ENCODE data around the gene DNAH5. TPM values are rescaled to one million over a fixed set of nuclear protein-coding genes. Genes with fewer than 3 reads are reported as not detected.

DNAH5 gene
- total and polyA plus RNA-seq, 8 donors, result 0.50 to 12.5 (median 1.1) TPM; not detected in 1

DNA sequence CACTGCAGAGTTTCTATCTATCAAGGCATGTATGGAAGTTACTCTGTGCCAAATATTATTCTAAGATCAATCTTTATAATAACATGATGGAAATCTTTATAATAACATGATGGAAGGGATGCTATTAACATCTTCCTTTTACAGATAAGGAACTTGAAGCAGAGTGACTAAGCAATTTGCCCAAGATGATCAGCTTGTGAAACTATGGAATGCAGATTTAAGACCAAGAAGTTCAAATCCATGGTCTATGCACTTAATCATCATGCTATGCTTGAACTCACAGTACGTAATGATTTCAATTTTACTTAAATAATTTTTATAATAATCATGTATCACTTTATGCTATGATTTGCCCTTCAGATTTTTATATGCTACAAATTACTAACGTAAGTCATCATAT, 123.1 kb downstream of the DNAH5 start:
- intact Hi-C loops (cut with DNase I; ENCODE audit: low total_unique reads), result no loop called here
- Histone ChIP-seq H3K4me1 (no peaks in the 10 kb centered on the region), H3K36me3 (no peaks in the 10 kb centered on the region), H3K9me3 (no peaks in the 10 kb centered on the region), H3K4me3 (no peak overlapping the region), H3K27me3 (no peaks in the 10 kb centered on the region), H3K27ac (no peak overlapping the region)
- no peak for DNase-seq
- 86 to 96% (median 92%) methylated on average over 2 of the region's 2 CpGs for WGBS, 5 donors
- TF ChIP-seq EP300 (IDR thresholded peaks at IDR 0.05), result no peak
- TF ChIP-seq, protein P1, sequence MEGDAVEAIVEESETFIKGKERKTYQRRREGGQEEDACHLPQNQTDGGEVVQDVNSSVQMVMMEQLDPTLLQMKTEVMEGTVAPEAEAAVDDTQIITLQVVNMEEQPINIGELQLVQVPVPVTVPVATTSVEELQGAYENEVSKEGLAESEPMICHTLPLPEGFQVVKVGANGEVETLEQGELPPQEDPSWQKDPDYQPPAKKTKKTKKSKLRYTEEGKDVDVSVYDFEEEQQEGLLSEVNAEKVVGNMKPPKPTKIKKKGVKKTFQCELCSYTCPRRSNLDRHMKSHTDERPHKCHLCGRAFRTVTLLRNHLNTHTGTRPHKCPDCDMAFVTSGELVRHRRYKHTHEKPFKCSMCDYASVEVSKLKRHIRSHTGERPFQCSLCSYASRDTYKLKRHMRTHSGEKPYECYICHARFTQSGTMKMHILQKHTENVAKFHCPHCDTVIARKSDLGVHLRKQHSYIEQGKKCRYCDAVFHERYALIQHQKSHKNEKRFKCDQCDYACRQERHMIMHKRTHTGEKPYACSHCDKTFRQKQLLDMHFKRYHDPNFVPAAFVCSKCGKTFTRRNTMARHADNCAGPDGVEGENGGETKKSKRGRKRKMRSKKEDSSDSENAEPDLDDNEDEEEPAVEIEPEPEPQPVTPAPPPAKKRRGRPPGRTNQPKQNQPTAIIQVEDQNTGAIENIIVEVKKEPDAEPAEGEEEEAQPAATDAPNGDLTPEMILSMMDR (IDR thresholded peaks at IDR 0.05), result no peak
- TF ChIP-seq POLR2AphosphoS5 (IDR thresholded peaks at IDR 0.05), result no peak
- no peak for TF ChIP-seq POLR2A (IDR thresholded peaks at IDR 0.05)

DNA sequence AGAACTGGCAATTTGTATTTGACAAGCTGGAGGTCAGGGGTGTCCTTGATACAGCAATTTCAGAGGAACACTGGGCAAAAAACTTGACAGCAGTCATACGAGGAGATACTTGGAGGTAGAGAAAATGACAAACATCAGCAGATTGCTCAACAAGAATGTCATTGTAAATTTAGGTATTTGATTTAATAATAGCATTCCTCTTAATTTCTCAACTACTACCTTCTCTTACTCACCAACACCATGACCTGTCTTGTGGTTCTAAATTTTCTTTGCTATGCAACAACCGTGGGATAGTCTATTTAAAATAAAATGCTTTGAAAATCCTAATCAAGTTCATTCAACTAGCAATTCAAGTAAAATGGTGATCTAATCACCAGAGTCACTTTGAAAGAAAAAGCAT, 128.4 kb downstream of the DNAH5 start:
- Histone ChIP-seq H3K27ac (no peak overlapping the region), H3K4me3 (no peak overlapping the region), H3K36me3 (no peaks in the 10 kb centered on the region), H3K27me3 (no peaks in the 10 kb centered on the region), H3K9me3 (no peaks in the 10 kb centered on the region), H3K4me1 (no peaks in the 10 kb centered on the region)
- intact Hi-C loops (cut with DNase I; ENCODE audit: low total_unique reads), result no loop called here
- TF ChIP-seq POLR2AphosphoS5 (IDR thresholded peaks at IDR 0.05) (no peak), EP300 (IDR thresholded peaks at IDR 0.05) (no peak), POLR2A (IDR thresholded peaks at IDR 0.05) (no peak)
- TF ChIP-seq, protein P1 (IDR thresholded peaks at IDR 0.05), result no peak
- 77 to 89% (median 79%) methylated on average over 2 of the region's 2 CpGs for WGBS, 5 donors
- no peak for DNase-seq

DNA sequence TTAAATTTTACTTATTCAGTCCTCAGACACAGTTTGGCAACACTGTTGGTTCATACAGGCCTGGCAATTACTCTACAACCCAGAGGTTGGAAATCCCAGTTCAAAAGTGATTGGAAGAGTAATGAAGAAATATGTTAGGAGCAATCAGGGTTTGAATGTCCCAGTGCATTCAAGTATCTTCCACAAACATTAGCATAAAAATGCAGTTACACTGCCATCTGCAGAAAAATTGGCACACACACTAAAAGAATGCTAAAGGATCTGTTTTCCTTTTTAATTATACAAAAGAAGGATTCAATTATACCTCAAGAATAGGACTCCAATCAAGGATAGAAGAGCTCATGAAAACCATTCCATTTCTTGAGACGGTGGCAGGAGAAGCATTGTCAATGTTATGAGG, 130.2 kb downstream of the DNAH5 start:
- TF ChIP-seq, protein P1 (IDR thresholded peaks at IDR 0.05), result no peak
- no peak for TF ChIP-seq EP300 (IDR thresholded peaks at IDR 0.05)
- TF ChIP-seq POLR2AphosphoS5 (IDR thresholded peaks at IDR 0.05), result no peak
- TF ChIP-seq POLR2A (IDR thresholded peaks at IDR 0.05), result no peak
- WGBS, 5 donors, result 89 to 94% (median 92%) methylated on average over 1 of the region's 1 CpG

DNA sequence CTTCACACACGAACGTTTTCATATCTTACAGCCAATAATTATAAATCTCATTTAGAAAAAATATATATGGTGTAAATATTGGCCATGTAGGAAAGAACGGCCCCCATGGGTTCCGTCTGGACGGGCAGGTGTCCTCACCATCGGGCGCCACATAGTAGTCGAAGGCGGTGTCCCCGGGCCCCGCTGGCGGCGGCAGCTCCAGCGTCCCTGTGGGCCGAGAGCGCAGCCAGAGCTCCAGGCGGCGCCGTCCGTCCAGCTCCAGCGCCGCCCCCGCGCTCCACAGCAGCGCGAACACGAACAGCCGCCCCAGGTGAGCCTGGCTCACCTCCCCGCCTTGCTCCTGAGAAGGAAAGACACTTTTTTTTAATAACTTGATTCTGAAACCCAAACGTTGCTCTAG, 134.6 kb downstream of the DNAH5 start:
- TF ChIP-seq POLR2AphosphoS5 (IDR thresholded peaks at IDR 0.05) (no peak), EP300 (IDR thresholded peaks at IDR 0.05) (no peak), POLR2A (IDR thresholded peaks at IDR 0.05) (no peak)
- TF ChIP-seq, protein P1 (IDR thresholded peaks at IDR 0.05), result no peak
- no peak overlapping the region for H3K27ac ChIP-seq
- no peaks in the 10 kb centered on the region for H3K27me3 ChIP-seq
- H3K4me1 ChIP-seq, result no peaks in the 10 kb centered on the region
- no peak overlapping the region for H3K4me3 ChIP-seq
- H3K9me3 ChIP-seq, result no peaks in the 10 kb centered on the region
- intact Hi-C loops (cut with DNase I; ENCODE audit: low total_unique reads), result no loop called here
- H3K36me3 ChIP-seq, result no peaks in the 10 kb centered on the region
- WGBS, 5 donors, result 66 to 77% (median 70%) methylated on average over 30 of the region's 30 CpGs
- no peak for DNase-seq

More for the DNA sequence above, 130.2 kb downstream of the DNAH5 start:
- H3K4me3 ChIP-seq, result no peak overlapping the region
- H3K27me3 ChIP-seq, result no peaks in the 10 kb centered on the region
- no peaks in the 10 kb centered on the region for H3K9me3 ChIP-seq
- intact Hi-C loops (cut with DNase I; ENCODE audit: low total_unique reads), result no loop called here
- no peaks in the 10 kb centered on the region for H3K4me1 ChIP-seq
- no peak overlapping the region for H3K27ac ChIP-seq
- no peak for DNase-seq
- no peaks in the 10 kb centered on the region for H3K36me3 ChIP-seq

Measured in stomach (tissue), 9 donors.